Osteoblast (primary cell): ENCODE measurements around the gene AGTR2. TPM values are rescaled to one million over a fixed set of nuclear protein-coding genes. Genes with fewer than 3 reads are reported as not detected.
"Not testable (repeated sequence)": the region's sequence is repeated elsewhere in the genome, so short reads cannot be mapped to it uniquely, and the experiment has no call there.

Source experiments
- DNase-seq: peaks from one replicate; pipeline ENCODE4 v3.0.0; 2011; ENCODE audit warnings: low spot score, mixed read lengths; ENCODE audit not compliant: insufficient read length; ENCODE audit errors: missing footprints
- H2AFZ ChIP-seq: 2 replicates; pipeline ENCODE4 v1.6.0; 2011; ENCODE audit warnings: mild to moderate bottlenecking, low read length
- H3K27ac ChIP-seq: 2 replicates; pipeline ENCODE4 v1.5.1; 2011; ENCODE audit warnings: mild to moderate bottlenecking, low read depth, low read length, moderate library complexity
- H3K27me3 ChIP-seq: 2 replicates; pipeline ENCODE4 v1.6.0; 2012; ENCODE audit warnings: mild to moderate bottlenecking, control low read depth, inconsistent platforms, low read length, moderate library complexity; ENCODE audit not compliant: insufficient read depth
- H3K36me3 ChIP-seq: 2 replicates; pipeline ENCODE4 v1.5.1; 2011; ENCODE audit warnings: mild to moderate bottlenecking, low read length, control low read depth, moderate library complexity; ENCODE audit not compliant: insufficient read depth
- H3K4me1 ChIP-seq: 2 replicates; pipeline ENCODE4 v1.5.1; 2011; ENCODE audit warnings: mild to moderate bottlenecking, low read length, control low read depth, moderate library complexity; ENCODE audit not compliant: insufficient read depth
- H3K4me2 ChIP-seq: 2 replicates; pipeline ENCODE4 v1.6.0; 2011; ENCODE audit warnings: mild to moderate bottlenecking, low read length; ENCODE audit not compliant: insufficient read depth
- H3K4me3 ChIP-seq: fragments of 200-600 bp; sonication (generic); 3 replicates; pipeline ENCODE4 v1.5.1; 2012; ENCODE audit warnings: mild to moderate bottlenecking, low read length, inconsistent platforms; ENCODE audit not compliant: insufficient read depth
- H3K79me2 ChIP-seq: 2 replicates; pipeline ENCODE4 v1.6.0; 2012; ENCODE audit warnings: mild to moderate bottlenecking, low read length, control low read depth, inconsistent platforms; ENCODE audit not compliant: insufficient read depth
- H3K9me3 ChIP-seq: 2 replicates; pipeline ENCODE4 v1.5.1; 2011; ENCODE audit warnings: low read depth, low read length, control low read depth
- H4K20me1 ChIP-seq: 2 replicates; pipeline ENCODE4 v1.6.0; 2012; ENCODE audit warnings: mild to moderate bottlenecking, low read length, control low read depth; ENCODE audit not compliant: insufficient read depth
- CTCF ChIP-seq: IDR thresholded peaks from 2 replicates; pipeline ENCODE4 v1.5.1; 2011; ENCODE audit warnings: mild to moderate bottlenecking, low read depth, low read length, moderate library complexity; ENCODE audit errors: extremely low read depth
- total RNA-seq: library from RNA; depleted of rRNA; stranded (reverse); fragments of >200 nt; gene quantifications from 2 replicates; pipeline ENCODE4 v1.2.3, GENCODE V29; 2012

AGTR2 gene, protein sequence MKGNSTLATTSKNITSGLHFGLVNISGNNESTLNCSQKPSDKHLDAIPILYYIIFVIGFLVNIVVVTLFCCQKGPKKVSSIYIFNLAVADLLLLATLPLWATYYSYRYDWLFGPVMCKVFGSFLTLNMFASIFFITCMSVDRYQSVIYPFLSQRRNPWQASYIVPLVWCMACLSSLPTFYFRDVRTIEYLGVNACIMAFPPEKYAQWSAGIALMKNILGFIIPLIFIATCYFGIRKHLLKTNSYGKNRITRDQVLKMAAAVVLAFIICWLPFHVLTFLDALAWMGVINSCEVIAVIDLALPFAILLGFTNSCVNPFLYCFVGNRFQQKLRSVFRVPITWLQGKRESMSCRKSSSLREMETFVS
- not detected in 2 replicates for total RNA-seq

DNA sequence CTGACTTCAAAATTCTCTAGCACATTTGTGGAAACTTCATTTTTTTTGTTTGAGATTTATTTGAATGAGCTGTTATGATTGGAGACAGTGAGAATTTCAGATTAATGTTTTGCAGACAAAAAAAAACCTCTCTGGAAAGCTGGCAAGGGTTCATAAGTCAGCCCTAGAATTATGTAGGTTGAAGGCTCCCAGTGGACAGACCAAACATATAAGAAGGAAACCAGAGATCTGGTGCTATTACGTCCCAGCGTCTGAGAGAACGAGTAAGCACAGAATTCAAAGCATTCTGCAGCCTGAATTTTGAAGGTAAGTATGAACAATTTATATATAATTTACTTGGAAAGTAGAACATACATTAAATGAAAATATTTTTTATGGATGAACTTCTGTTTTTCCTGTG, at the start of gene AGTR2:
TSS of gene AGTR2 (plus strand) at position 234 of the 400 bp plus-strand sequence. CDS start 1,537 bp downstream, outside the sequence.
- no peak within 1 kb of the TSS for H3K4me3 ChIP-seq
- no peaks in the 10 kb centered on the region for H3K9me3 ChIP-seq

DNA sequence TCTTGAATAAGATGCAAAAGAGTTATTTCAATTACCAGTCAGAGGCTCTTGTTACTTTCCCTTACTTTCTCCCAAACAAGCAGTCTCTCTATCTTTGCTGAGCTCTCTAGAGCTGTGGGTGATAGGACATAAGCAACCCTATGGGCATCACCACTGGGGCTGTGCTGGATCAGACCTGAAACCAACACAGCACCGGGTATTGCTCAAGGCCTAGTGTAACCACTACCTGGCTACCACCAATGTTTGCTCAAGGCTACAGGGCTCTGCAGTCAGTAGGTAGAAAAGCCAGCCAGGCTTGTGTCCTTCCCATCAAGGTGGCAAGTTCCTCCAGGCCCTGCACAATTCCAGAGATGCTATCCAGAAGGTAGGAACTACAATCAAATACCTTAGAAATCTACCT, 35.3 kb upstream of the AGTR2 start:
- Histone ChIP-seq H3K4me1 (no peaks in the 10 kb centered on the region), H3K4me3 (no peak overlapping the region), H3K36me3 (no peaks in the 10 kb centered on the region), H3K79me2 (no peaks in the 10 kb centered on the region), H2AFZ (no peak overlapping the region), H3K4me2 (no peak overlapping the region), H3K27ac (no peak overlapping the region), H4K20me1 (no peaks in the 10 kb centered on the region), H3K27me3 (no peaks in the 10 kb centered on the region), H3K9me3 (no peaks in the 10 kb centered on the region)
- TF ChIP-seq CTCF: no peak
- no peak for DNase-seq

More for the DNA sequence above, at the start of gene AGTR2:
- no peak for DNase-seq
- Histone ChIP-seq H2AFZ (no peak within 1 kb of the TSS), H3K27me3 (peaks cover 2% of the 10 kb centered on the region), H3K79me2 (no peaks in the 10 kb centered on the region), H3K36me3 (no peaks in the 10 kb centered on the region), H3K27ac (no peak within 1 kb of the TSS), H4K20me1 (no peaks in the 10 kb centered on the region), H3K4me2 (no peak within 1 kb of the TSS), H3K4me1 (no peaks in the 10 kb centered on the region)
- no peak for TF ChIP-seq CTCF

- not testable (repeated sequence) for H3K27ac ChIP-seq, DNase-seq
Measured at GRCh38 chrX:116141270-116141669, 29.3 kb upstream of the AGTR2 start.

DNA sequence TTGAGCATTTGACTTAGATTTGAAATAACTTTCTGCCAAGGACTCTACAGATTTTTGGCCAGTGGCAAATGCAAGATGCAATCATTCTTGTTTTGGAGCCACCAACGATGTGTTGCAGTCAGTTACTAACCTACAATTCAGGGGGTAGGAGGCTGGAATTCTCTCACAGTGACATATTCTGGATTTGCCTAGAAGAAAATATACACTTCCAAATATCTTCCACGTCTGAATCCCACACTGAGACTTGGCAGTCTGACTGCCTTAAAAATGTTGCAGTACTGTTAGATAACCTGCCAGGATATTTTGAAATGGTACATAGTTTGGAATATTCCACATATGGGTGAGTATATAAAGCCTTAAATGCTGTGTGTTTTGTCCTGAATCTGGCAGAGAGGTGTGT, 27.6 kb upstream of the AGTR2 start:
- no peak overlapping the region for H3K27ac ChIP-seq
- H2AFZ ChIP-seq: no peak overlapping the region
- H3K9me3 ChIP-seq: no peaks in the 10 kb centered on the region
- no peaks in the 10 kb centered on the region for H3K4me1 ChIP-seq
- no peak overlapping the region for H3K4me3 ChIP-seq
- no peaks in the 10 kb centered on the region for H3K79me2 ChIP-seq
- H3K36me3 ChIP-seq: no peaks in the 10 kb centered on the region
- H4K20me1 ChIP-seq: no peaks in the 10 kb centered on the region
- no peak for DNase-seq
- TF ChIP-seq CTCF: no peak
- H3K4me2 ChIP-seq: no peak overlapping the region
- H3K27me3 ChIP-seq: no peaks in the 10 kb centered on the region

More at GRCh38 chrX:116141270-116141669, 29.3 kb upstream of the AGTR2 start:
- H3K4me1 ChIP-seq, H3K79me2 ChIP-seq, H4K20me1 ChIP-seq, H2AFZ ChIP-seq, H3K4me2 ChIP-seq, H3K27me3 ChIP-seq, H3K9me3 ChIP-seq, H3K36me3 ChIP-seq, H3K4me3 ChIP-seq: not testable (repeated sequence)
